ENCODE measurements around the gene EPN2. TPM values are rescaled to one million over a fixed set of nuclear protein-coding genes. Genes with fewer than 3 reads are reported as not detected.

The EPN2 gene
- total RNA-seq, 1 experiment from 2014 or later = 113 TPM

- DNase-seq = peak; percentile 47 to 67
- Histone ChIP-seq H3K27ac (peak overlapping the region; percentile 54), H3K4me1 (replicated peaks; ENCODE audit: insufficient read depth) (peaks cover 38% of the 10 kb centered on the region), H4K20me1 (ENCODE audit: insufficient read depth) (peaks cover 31% of the 10 kb centered on the region), H3K4me3 (no peak overlapping the region; the same call in 1 of the 2 replicates), H3K79me2 (ENCODE audit: low read depth) (peaks cover 91% of the 10 kb centered on the region), H3F3A (ENCODE audit: insufficient read depth, low read depth) (peaks cover 33% of the 10 kb centered on the region), H3K36me3 (ENCODE audit: low read depth) (no peaks in the 10 kb centered on the region), H3K4me2 (peak overlapping the region; percentile 74), H3K9me3 (ENCODE audit: insufficient read depth, low read depth) (no peaks in the 10 kb centered on the region), H3K27me3 (ENCODE audit: insufficient read depth, low read depth) (no peaks in the 10 kb centered on the region), H2AFZ (no peak overlapping the region), H3K9me2 (ENCODE audit: insufficient read depth) (no peaks in the 10 kb centered on the region)
- TF ChIP-seq CTCF (conservative IDR thresholded peaks at IDR 0.05) = no peak
- no peak for TF ChIP-seq EZH2 (IDR thresholded peaks at IDR 0.05; ENCODE audit: low read depth)
- CTCF ChIA-PET = interaction anchor here (0.6 to 1.1 kb wide), 3 partner anchors 10 to 544 kb away, joined by 3 to 5 read pairs (median 3); no protein-coding TSS in a partner anchor
- POLR2A ChIA-PET (ENCODE audit: unreplicated experiment) = interaction anchor here (0.5 to 0.7 kb wide), 6 partner anchors 64 to 521 kb away, joined by 3 to 10 read pairs (median 4); no protein-coding TSS in a partner anchor
- intact Hi-C loops (cut with micrococcal nuclease; ENCODE audit: unreplicated experiment) = no loop called here
- no TSS peak for BruUV-seq (replicated peaks)
Measured at GRCh38 chr17:19248151-19248927, 11.2 kb downstream of the EPN2 start.

GRCh38 chr17:19248928-19249574 lies 11.9 kb downstream of the EPN2 start:
- Histone ChIP-seq H3K79me2 (ENCODE audit: low read depth) (peaks cover 91% of the 10 kb centered on the region), H4K20me1 (ENCODE audit: insufficient read depth) (peaks cover 31% of the 10 kb centered on the region), H3K36me3 (ENCODE audit: low read depth) (no peaks in the 10 kb centered on the region), H3K4me2 (peak overlapping the region; percentile 74), H3F3A (ENCODE audit: insufficient read depth, low read depth) (peaks cover 33% of the 10 kb centered on the region), H3K27ac (peak overlapping the region; percentile 54), H3K4me3 (no peak overlapping the region; the same call in 1 of the 2 replicates), H3K27me3 (ENCODE audit: insufficient read depth, low read depth) (no peaks in the 10 kb centered on the region), H2AFZ (no peak overlapping the region), H3K4me1 (replicated peaks; ENCODE audit: insufficient read depth) (peaks cover 38% of the 10 kb centered on the region), H3K9me2 (ENCODE audit: insufficient read depth) (no peaks in the 10 kb centered on the region), H3K9me3 (ENCODE audit: insufficient read depth, low read depth) (no peaks in the 10 kb centered on the region)
- POLR2A ChIA-PET (ENCODE audit: unreplicated experiment) = interaction anchor here (0.6 kb wide), 1 partner anchor 514 kb away, joined by 10 read pairs; no protein-coding TSS in a partner anchor
- intact Hi-C loops (cut with micrococcal nuclease; ENCODE audit: unreplicated experiment) = no loop called here
- DNase-seq = peak; percentile 79 to 82
- no TSS peak for BruUV-seq (replicated peaks)
- TF ChIP-seq EZH2 (IDR thresholded peaks at IDR 0.05; ENCODE audit: low read depth) (no peak), CTCF (conservative IDR thresholded peaks at IDR 0.05) (no peak)
- CTCF ChIA-PET = interaction anchor here (0.6 to 1.1 kb wide), 3 partner anchors 11 to 543 kb away, joined by 3 to 5 read pairs (median 3); no protein-coding TSS in a partner anchor

GRCh38 chr17:19249681-19250080 lies 12.5 kb downstream of the EPN2 start:
- CTCF ChIA-PET = interaction anchor here (0.5 to 1.1 kb wide), 2 partner anchors 11 to 531 kb away, joined by 5 to 7 read pairs; no protein-coding TSS in a partner anchor
- peaks cover 34% of the 10 kb centered on the region for H4K20me1 ChIP-seq (ENCODE audit: insufficient read depth)
- H3K4me3 ChIP-seq = no peak overlapping the region
- H3K4me1 ChIP-seq (replicated peaks; ENCODE audit: insufficient read depth) = peaks cover 38% of the 10 kb centered on the region
- BruUV-seq (replicated peaks) = no TSS peak
- peaks cover 91% of the 10 kb centered on the region for H3K79me2 ChIP-seq (ENCODE audit: low read depth)
- no peak overlapping the region for H2AFZ ChIP-seq
- H3K27ac ChIP-seq = 0 out of 2 replicates have a peak overlapping the region, but pooled peaks have one; percentile 54
- POLR2A ChIA-PET (ENCODE audit: unreplicated experiment) = no interaction called here
- TF ChIP-seq EZH2 (IDR thresholded peaks at IDR 0.05; ENCODE audit: low read depth) (no peak), CTCF (conservative IDR thresholded peaks at IDR 0.05) (no peak)
- peak overlapping the region; percentile 74 for H3K4me2 ChIP-seq
- no peaks in the 10 kb centered on the region for H3K9me3 ChIP-seq (ENCODE audit: insufficient read depth, low read depth)
- intact Hi-C loops (cut with micrococcal nuclease; ENCODE audit: unreplicated experiment) = no loop called here
- no peaks in the 10 kb centered on the region for H3K36me3 ChIP-seq (ENCODE audit: low read depth)
- H3K9me2 ChIP-seq (ENCODE audit: insufficient read depth) = no peaks in the 10 kb centered on the region
- no peaks in the 10 kb centered on the region for H3K27me3 ChIP-seq (ENCODE audit: insufficient read depth, low read depth)
- peaks cover 33% of the 10 kb centered on the region for H3F3A ChIP-seq (ENCODE audit: insufficient read depth, low read depth)
- DNase-seq = no peak

Measured in PC-9 (cell line).